UCSD-AML1 (cell line): Measurements from ENCODE around the gene JTB.

Source experiments
- DNase-seq: peaks from one replicate; lab custom pipeline; 2025; ENCODE audit not compliant: unreplicated experiment; lab: John Stamatoyannopoulos, UW

JTB gene

GRCh38 chr1:153933955-153934354 lies 43.5 kb downstream of the JTB start:
- no peak for DNase-seq

- DNase-seq = no peak
Observed at GRCh38 chr1:153933430-153933829, 44.0 kb downstream of the JTB start.

DNA sequence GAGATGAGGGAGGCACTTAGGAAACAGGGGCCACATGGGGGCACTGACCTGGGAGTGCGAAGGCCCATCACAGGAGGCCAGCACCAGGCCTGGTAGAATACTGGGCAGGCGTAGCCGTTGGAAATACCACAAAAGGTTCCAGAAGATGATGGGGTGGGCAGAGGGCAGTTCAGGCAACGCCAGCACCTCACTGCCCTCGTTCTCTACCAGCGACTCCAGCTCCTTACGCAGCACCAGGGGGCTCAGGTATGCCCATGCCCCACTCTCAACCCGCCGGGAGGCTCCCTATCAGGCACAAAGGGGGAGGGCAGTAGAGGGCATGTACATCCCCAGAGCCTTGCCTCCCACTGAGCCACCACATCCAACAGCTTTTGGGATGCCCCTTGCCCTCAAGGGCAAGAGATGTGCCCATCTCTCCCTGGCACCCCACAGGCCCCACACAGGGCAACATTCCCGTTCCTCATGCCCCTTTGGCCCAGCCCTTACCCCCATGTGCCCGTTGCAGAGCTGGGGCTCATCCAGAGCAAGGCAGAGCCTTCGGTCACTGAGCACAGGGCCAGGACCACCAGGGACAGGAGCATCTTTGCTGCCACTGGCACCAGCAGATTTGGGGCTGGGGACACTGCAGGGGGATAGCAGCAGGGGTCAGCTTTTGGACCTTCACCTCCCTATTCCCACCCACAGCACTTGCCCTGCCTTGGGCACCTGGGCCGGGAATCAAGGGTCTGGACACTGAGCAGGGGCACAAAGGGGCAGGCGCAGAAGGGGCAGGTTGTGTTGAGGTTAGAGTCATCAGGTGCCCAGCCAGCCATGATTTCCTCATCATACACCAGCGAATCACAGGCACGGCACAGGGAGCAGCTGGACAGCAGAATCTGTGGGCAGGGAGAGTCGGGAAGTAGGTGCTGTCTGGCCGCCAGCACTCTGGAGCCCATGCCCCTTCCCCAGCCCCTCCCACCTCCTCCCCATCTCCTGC lies 45.0 kb downstream of the JTB start:
- DNase-seq = no peak

DNA sequence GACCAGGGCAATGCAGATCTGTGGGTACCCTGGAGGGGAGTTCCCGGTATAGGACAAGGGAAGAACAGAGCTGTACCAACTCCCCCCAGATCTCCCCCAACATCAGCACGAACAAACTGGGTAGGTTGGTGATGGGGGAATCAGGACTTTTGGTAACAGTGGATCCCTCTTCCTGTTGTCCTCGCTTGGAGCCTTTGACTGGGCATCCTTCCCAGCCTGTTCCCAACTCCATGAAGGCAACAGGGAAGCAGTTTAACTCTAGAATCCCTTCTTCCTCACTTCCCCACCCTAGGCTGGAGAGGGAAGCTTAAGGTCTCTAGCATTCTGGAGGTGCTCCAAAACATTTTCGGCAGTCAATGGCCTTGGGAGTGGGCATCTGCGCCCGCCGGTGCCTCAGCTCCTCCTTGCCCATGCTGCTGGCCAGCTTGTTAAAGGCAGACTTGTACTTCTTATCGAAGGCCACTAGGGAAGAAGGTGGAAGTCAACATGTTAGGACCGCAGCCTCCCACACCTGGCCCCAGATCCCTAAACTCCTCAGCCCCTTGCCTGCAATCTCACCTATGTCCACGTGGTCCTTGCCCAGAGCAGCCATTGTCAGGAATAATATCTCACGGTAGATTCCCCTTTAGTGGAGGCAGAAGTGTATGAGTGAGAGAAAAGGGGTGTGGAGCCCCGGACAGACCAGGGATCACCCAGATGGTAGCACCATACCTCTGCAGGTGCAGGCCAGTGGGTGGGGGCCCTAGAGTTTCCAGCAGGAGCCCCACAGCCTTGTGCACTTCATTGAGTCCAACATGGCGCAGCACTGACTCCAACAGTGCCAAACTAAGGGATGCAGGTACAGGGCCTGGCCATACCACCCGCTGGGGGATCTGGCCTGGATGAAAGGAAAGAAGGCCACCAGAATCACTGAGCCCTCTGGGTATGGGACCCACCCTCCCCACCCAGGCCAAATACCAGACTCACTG lies 47.2 kb downstream of the JTB start:
- no peak for DNase-seq

DNA sequence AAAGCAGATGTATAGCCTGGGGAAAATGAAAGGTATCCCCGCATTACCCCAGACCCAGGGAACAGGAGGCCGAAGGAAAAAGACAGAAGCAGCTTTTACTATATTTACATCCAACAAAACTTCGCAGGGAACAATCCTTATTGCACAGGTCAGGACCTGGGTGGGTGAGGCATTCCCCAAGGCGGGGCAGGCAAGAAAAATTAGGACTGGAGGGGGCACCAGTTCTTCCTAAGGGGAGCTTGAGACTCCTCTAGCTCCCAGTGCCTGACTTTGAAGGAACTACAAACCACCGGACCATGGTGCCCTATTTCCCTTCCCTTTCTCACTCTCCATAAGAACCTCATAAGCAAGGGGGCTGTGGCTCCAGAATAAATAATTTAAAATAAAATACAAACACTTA lies 48.0 kb downstream of the JTB start:
- DNase-seq = no peak

DNA sequence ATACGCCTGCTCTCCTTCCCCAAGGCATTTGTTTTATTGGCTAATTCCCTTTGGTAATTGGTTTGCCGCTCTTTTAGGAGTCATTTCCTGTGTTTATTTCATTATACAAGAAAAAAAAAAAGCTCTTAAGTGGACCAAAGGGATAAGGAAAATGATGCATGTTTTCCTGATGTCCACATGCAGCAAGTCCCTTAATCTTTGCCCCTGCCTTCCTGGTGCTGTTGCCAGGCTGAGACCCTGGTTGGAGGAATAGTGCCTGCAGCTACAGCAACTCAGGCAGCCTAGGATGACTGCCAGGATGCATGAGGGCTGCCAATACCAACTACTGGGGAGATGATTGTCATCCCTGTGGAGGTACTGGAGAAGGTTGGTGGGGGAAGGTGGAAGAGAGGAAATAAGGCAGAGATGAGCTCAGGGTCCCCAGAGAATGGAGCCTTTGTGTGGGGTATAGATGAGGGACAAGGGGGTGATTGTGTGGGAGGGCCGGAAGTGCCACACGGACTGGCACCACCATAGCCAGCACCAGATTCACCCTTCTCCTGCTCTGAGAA lies 48.6 kb downstream of the JTB start:
- DNase-seq = no peak

GRCh38 chr1:153928245-153928644 lies 49.2 kb downstream of the JTB start:
- no peak for DNase-seq

GRCh38 chr1:153926405-153926804 lies 51.1 kb downstream of the JTB start:
- no peak for DNase-seq
